Testis (tissue), 2 donors: ENCODE results near the gene FBN2.

Experiments
- POLR2A ChIP-seq: fragments of 450-650 bp; IDR thresholded peaks from one replicate; pipeline ENCODE4 v1.6.1; 2017; ENCODE audit warnings: antibody characterized with exemption, mild to moderate bottlenecking, moderate library complexity
- TF ChIP-seq, protein P1 (sequence below), 3 experiments: fragments of 450-650 bp in 2 of 3; fragments of 200-600 bp in 1 of 3; sonication (generic) in 1 of 3; IDR thresholded peaks; one replicate each; pipeline ENCODE4 v1.5.1; 2016 to 2019; ENCODE audit warnings: antibody characterized with exemption in 3 of 3, mild to moderate bottlenecking in 2 of 3, moderate library complexity in 1 of 3

DNA sequence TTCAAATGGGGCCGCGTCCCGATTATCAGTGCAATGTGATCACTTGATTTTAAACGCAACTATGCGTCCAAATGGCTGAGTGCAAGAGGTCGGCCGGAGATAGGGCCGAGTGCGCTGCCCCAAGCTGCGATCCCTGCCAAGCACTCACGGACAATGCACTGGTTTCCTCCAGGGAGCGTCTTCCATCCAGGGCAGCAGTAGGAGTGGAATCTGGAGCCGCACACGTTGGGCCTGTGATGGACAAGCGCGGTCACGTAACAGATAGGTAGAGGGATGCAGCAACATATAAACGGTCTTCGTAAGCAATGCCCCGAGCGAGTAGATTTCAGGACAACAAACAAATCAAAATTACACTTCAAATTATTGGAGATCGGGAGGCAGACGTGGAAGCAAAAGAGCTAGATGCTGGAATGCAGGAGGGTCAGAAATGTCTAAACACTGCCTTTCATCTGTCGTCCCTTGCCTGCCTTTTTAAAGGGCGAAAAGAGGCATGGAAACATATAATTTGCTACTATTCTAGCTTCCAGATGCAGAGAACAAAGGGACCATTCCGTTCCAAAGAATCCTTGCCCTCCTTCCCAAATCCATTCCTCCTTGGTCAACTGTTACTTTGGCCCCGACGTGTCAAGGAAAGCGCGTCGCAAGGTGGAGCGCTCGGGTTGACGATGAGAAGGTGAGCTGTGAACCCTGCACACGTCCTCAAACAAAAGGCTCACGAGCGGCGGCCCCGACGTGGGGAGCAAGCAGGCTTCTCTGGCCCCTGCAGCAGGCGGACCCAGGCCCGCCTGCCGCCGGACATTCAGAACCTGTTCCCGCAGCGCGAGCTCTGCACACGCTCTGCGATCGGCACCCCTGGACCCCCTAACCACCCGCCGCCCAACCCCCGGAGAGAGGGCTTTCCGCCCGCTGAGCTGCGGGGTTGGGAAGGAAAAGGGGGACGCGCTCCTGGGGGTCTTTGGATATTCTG, 1.5 kb downstream of the FBN2 start:
- TF ChIP-seq, protein P1, sequence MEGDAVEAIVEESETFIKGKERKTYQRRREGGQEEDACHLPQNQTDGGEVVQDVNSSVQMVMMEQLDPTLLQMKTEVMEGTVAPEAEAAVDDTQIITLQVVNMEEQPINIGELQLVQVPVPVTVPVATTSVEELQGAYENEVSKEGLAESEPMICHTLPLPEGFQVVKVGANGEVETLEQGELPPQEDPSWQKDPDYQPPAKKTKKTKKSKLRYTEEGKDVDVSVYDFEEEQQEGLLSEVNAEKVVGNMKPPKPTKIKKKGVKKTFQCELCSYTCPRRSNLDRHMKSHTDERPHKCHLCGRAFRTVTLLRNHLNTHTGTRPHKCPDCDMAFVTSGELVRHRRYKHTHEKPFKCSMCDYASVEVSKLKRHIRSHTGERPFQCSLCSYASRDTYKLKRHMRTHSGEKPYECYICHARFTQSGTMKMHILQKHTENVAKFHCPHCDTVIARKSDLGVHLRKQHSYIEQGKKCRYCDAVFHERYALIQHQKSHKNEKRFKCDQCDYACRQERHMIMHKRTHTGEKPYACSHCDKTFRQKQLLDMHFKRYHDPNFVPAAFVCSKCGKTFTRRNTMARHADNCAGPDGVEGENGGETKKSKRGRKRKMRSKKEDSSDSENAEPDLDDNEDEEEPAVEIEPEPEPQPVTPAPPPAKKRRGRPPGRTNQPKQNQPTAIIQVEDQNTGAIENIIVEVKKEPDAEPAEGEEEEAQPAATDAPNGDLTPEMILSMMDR (IDR thresholded peaks at IDR 0.05): no peak
- TF ChIP-seq POLR2A: no peak
